Parathyroid adenoma (tissue), 2 donors: ENCODE results near the gene SEZ6L.

Source experiments
- H2AFZ ChIP-seq: fragments of 300-600 bp; sonication (generic); one replicate; pipeline ENCODE4 v1.7.0; 2017; ENCODE audit warnings: antibody characterized with exemption, mild to moderate bottlenecking
- H3K27ac ChIP-seq: fragments of 300-600 bp; sonication (generic); one replicate; pipeline ENCODE4 v1.7.0; 2017
- H3K27me3 ChIP-seq: fragments of 300-600 bp; sonication (generic); one replicate; pipeline ENCODE4 v1.7.0; 2017; ENCODE audit warnings: low read length; ENCODE audit not compliant: control insufficient read depth, insufficient read depth
- H3K36me3 ChIP-seq: fragments of 300-600 bp; sonication (generic); one replicate; pipeline ENCODE4 v1.7.0; 2017; ENCODE audit warnings: low read length; ENCODE audit not compliant: control insufficient read depth, insufficient read depth
- H3K4me1 ChIP-seq: fragments of 300-600 bp; sonication (generic); one replicate; pipeline ENCODE4 v1.7.0; 2017; ENCODE audit warnings: control low read depth
- H3K4me2 ChIP-seq: fragments of 300-600 bp; sonication (generic); one replicate; pipeline ENCODE4 v1.7.0; 2017; ENCODE audit warnings: low read length
- H3K4me3 ChIP-seq: fragments of 300-600 bp; sonication (generic); one replicate; pipeline ENCODE4 v1.7.0; 2017; ENCODE audit warnings: low read depth, low read length
- H3K79me2 ChIP-seq: fragments of 300-600 bp; sonication (generic); one replicate; pipeline ENCODE4 v1.7.0; 2017; ENCODE audit warnings: control low read depth
- H3K9ac ChIP-seq: fragments of 300-600 bp; sonication (generic); one replicate; pipeline ENCODE4 v1.7.0; 2017; ENCODE audit warnings: mild to moderate bottlenecking
- H3K9me3 ChIP-seq: fragments of 300-600 bp; sonication (generic); one replicate; pipeline ENCODE4 v1.7.0; 2017; ENCODE audit warnings: low read length; ENCODE audit not compliant: control insufficient read depth
- TF ChIP-seq, protein P1 (sequence below): fragments of 300-600 bp; sonication (generic); IDR thresholded peaks from one replicate; pipeline ENCODE4 v1.7.0; 2017; ENCODE audit warnings: antibody characterized with exemption, mild to moderate bottlenecking
- donor health status: primary hyperparathyroidism.

The SEZ6L gene

DNA sequence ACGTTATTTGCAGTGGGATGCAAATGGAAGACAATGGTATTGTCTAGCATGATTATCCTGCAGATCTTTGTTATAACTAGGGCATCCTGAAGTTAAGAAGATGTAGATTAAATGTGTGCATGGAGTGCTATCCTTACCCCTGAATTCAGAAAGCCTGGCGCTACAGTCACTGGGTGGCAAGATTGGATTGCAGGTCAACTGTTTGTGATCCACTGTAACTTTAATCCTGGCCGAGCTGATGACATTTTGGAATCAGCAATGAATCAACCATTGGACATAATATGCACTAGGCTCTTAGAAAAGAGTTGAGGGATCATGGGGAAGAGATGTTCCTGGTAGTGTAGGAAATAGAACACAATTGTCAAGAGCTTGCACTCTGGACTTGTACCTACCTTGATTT, 25.1 kb downstream of the SEZ6L start:
- H3K27ac ChIP-seq: no peak overlapping the region
- no peaks in the 10 kb centered on the region for H3K36me3 ChIP-seq
- H2AFZ ChIP-seq: no peak overlapping the region
- TF ChIP-seq, protein P1, sequence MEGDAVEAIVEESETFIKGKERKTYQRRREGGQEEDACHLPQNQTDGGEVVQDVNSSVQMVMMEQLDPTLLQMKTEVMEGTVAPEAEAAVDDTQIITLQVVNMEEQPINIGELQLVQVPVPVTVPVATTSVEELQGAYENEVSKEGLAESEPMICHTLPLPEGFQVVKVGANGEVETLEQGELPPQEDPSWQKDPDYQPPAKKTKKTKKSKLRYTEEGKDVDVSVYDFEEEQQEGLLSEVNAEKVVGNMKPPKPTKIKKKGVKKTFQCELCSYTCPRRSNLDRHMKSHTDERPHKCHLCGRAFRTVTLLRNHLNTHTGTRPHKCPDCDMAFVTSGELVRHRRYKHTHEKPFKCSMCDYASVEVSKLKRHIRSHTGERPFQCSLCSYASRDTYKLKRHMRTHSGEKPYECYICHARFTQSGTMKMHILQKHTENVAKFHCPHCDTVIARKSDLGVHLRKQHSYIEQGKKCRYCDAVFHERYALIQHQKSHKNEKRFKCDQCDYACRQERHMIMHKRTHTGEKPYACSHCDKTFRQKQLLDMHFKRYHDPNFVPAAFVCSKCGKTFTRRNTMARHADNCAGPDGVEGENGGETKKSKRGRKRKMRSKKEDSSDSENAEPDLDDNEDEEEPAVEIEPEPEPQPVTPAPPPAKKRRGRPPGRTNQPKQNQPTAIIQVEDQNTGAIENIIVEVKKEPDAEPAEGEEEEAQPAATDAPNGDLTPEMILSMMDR: no peak
- H3K4me1 ChIP-seq: no peaks in the 10 kb centered on the region
- H3K79me2 ChIP-seq: no peaks in the 10 kb centered on the region
- H3K27me3 ChIP-seq: no peaks in the 10 kb centered on the region
- H3K9ac ChIP-seq: no peak overlapping the region
- H3K4me3 ChIP-seq: no peak overlapping the region
- no peak overlapping the region for H3K4me2 ChIP-seq
- H3K9me3 ChIP-seq: no peaks in the 10 kb centered on the region

DNA sequence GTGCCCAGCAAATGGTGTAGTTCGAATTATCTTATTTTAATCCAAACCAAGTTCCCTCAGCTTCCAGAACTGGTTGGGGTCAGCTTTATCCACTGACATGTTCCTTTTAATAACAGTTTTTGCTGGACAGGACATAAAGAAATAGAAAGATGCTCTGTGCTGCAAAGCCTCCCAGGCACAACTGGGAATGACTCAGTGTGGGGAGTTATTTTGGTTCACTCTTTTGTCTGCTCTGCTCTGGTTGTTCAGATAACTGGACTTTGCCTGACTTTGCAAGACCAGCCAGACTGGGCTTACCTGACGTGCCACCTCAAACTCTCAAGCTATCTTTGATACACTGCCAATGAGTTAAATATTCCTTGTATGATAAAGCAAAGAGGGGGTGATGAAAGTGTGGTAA, 25.6 kb downstream of the SEZ6L start:
- Histone ChIP-seq H3K9ac (no peak overlapping the region), H3K27ac (no peak overlapping the region), H3K4me3 (no peak overlapping the region), H3K27me3 (no peaks in the 10 kb centered on the region), H3K79me2 (no peaks in the 10 kb centered on the region), H3K36me3 (no peaks in the 10 kb centered on the region), H3K4me1 (no peaks in the 10 kb centered on the region), H3K9me3 (no peaks in the 10 kb centered on the region), H3K4me2 (no peak overlapping the region), H2AFZ (no peak overlapping the region)
- TF ChIP-seq, protein P1: no peak

DNA sequence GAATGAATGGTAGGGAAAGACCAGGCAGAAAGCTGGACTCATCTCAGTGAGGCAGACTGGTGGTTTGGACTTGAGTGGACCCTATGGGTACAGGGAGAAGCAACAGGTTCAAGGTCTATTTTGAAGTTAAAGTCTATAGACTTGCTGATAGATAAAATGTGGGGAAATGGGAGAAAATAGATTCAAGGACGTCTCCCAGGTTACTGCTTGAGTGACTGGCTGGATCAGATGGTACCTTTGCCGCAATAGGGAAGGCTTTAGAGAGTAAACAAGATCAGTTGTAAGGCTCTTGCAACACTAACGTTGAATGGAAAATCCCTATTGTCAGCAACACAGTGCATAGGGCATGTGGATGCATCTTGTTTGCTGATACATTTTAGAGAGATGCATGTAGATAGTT, 27.4 kb downstream of the SEZ6L start:
- H3K27me3 ChIP-seq: no peaks in the 10 kb centered on the region
- no peak overlapping the region for H3K27ac ChIP-seq

DNA sequence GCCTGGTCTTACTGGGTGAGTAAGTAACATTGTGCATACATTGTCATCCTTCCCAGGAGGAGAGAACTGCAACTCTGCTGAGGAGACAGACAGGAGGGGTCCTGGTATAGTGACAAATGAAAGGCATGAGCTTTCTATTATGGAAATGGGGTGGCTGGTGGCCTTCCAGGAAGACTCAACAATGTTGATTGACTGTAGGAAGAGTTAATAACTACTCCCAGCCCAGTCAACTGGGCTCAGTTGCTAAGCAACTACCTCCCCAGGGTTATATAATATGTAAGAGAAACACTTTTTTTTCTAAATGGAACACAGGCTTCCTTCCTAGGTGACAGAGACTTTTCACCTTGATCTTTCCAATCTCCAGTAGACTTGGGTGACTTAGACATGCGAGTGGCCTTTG, 28.2 kb downstream of the SEZ6L start:
- no peaks in the 10 kb centered on the region for H3K27me3 ChIP-seq
- no peak overlapping the region for H3K4me2 ChIP-seq
- H3K27ac ChIP-seq: no peak overlapping the region
- H3K4me3 ChIP-seq: no peak overlapping the region
- no peaks in the 10 kb centered on the region for H3K36me3 ChIP-seq
- no peaks in the 10 kb centered on the region for H3K9me3 ChIP-seq
- no peak overlapping the region for H2AFZ ChIP-seq
- H3K79me2 ChIP-seq: no peaks in the 10 kb centered on the region
- TF ChIP-seq, protein P1: no peak
- no peaks in the 10 kb centered on the region for H3K4me1 ChIP-seq
- no peak overlapping the region for H3K9ac ChIP-seq

More for the DNA sequence above, 27.4 kb downstream of the SEZ6L start:
- Histone ChIP-seq H3K9ac (no peak overlapping the region), H3K79me2 (no peaks in the 10 kb centered on the region), H3K9me3 (no peaks in the 10 kb centered on the region), H3K4me1 (no peaks in the 10 kb centered on the region), H2AFZ (no peak overlapping the region), H3K4me3 (no peak overlapping the region), H3K36me3 (no peaks in the 10 kb centered on the region), H3K4me2 (no peak overlapping the region)
- TF ChIP-seq, protein P1: no peak

DNA sequence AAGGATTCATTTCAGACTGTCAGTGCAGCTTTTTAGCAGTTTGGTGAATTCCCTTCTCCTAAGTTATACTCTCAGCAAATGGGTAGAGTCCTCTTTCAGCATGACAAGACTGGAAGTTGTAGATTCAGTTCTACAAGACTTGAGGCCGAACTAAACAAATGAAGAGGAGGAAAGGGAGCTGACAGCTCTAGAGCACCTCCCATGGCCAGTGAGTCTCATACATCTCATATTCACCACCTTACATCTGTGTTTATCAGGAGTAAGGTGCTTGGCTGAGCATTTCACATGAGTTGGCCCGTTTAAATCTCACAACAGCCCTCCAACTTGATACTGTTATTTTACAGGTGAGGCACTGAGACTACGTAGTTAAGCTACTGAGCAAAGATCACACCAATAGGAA, 30.4 kb downstream of the SEZ6L start:
- no peak overlapping the region for H3K9ac ChIP-seq
- no peak overlapping the region for H3K4me3 ChIP-seq
- no peaks in the 10 kb centered on the region for H3K9me3 ChIP-seq
- H3K4me2 ChIP-seq: no peak overlapping the region
- no peaks in the 10 kb centered on the region for H3K79me2 ChIP-seq
- no peaks in the 10 kb centered on the region for H3K4me1 ChIP-seq
- TF ChIP-seq, protein P1: no peak
- H3K36me3 ChIP-seq: no peaks in the 10 kb centered on the region
- H2AFZ ChIP-seq: no peak overlapping the region
- H3K27me3 ChIP-seq: no peaks in the 10 kb centered on the region
- H3K27ac ChIP-seq: no peak overlapping the region
